IMR-90 (cell line): Measurements from ENCODE around the gene PRCP. TPM values are rescaled to one million over a fixed set of nuclear protein-coding genes. Genes with fewer than 3 reads are reported as not detected.
A peak's percentile ranks its signal among the peaks of the same experiment; 100 is the strongest.

Experiments used
- ATAC-seq: fragments of 200-7000 bp; cut with Tn5 transposase; 2 replicates; pipeline ENCODE4 v1.9.1; 2020; ENCODE audit warnings: low read depth, mild to moderate bottlenecking, moderate library complexity
- BruUV-seq: library from RNA; stranded (reverse); fragments of 400-500 nt; replicated peaks from 2 replicates; lab custom pipeline; 2021; lab: Mats Ljungman, UMichigan
- CTCF ChIA-PET: fragments of 300-600 bp; formaldehyde crosslinking; extraction: SDS; loops from one replicate; lab custom pipeline; 2021; ENCODE audit warnings: antibody characterized with exemption; lab: Yijun Ruan, JAX
- POLR2A ChIA-PET: fragments of 300-600 bp; sonication (Branson Sonifier 250); formaldehyde crosslinking; loops from one replicate; lab custom pipeline; 2022; ENCODE audit warnings: antibody characterized with exemption; ENCODE audit not compliant: unreplicated experiment; lab: Charles Lee
- DNase-seq: peaks from one replicate; pipeline ENCODE4 v3.0.0; 2013
- H2AFZ ChIP-seq: replicated peaks from 2 replicates; pipeline ENCODE3; 2013; ENCODE audit warnings: low read length, mild to moderate bottlenecking; ENCODE audit not compliant: poor library complexity
- H2AK5ac ChIP-seq: 2 replicates; pipeline ENCODE4 v1.6.1; 2013; ENCODE audit warnings: low read depth, low read length, inconsistent platforms
- H2AK9ac ChIP-seq: replicated peaks from 2 replicates; pipeline ENCODE3; 2013; ENCODE audit warnings: mild to moderate bottlenecking, low read depth, low read length, moderate library complexity; ENCODE audit not compliant: poor library complexity
- H2BK120ac ChIP-seq: 2 replicates; pipeline ENCODE4 v1.6.1; 2013; ENCODE audit warnings: low read depth, low read length, inconsistent platforms
- H2BK15ac ChIP-seq: 3 replicates; pipeline ENCODE4 v1.6.1; 2013; ENCODE audit warnings: low read depth, low read length, inconsistent platforms
- H2BK20ac ChIP-seq: 2 replicates; pipeline ENCODE4 v1.6.1; 2013; ENCODE audit warnings: low read depth, mild to moderate bottlenecking, inconsistent platforms, low read length, moderate library complexity
- H2BK5ac ChIP-seq: 2 replicates; pipeline ENCODE4 v1.6.1; 2013; ENCODE audit warnings: mild to moderate bottlenecking, low read depth, low read length, inconsistent platforms; ENCODE audit not compliant: poor library complexity, severe bottlenecking
- H3K14ac ChIP-seq: replicated peaks from 2 replicates; pipeline ENCODE4 v1.6.1; 2013; ENCODE audit warnings: low read depth, low read length, inconsistent platforms
- H3K18ac ChIP-seq: 2 replicates; pipeline ENCODE4 v1.6.1; 2013; ENCODE audit warnings: low read depth, low read length, control low read depth
- H3K23ac ChIP-seq: 2 replicates; pipeline ENCODE4 v1.6.1; 2013; ENCODE audit warnings: low read depth, low read length, inconsistent platforms
- H3K27ac ChIP-seq: 2 replicates; pipeline ENCODE4 v1.5.1; 2013; ENCODE audit warnings: mild to moderate bottlenecking, control low read depth, low read length; ENCODE audit not compliant: insufficient read depth
- H3K27me3 ChIP-seq: 2 replicates; pipeline ENCODE4 v1.6.1; 2013; ENCODE audit warnings: low read length; ENCODE audit not compliant: control insufficient read depth, insufficient read depth
- H3K36me3 ChIP-seq: 2 replicates; pipeline ENCODE4 v1.6.1; 2013; ENCODE audit warnings: low read length, mixed read lengths; ENCODE audit not compliant: control insufficient read depth, insufficient read depth
- H3K4ac ChIP-seq: 2 replicates; pipeline ENCODE4 v1.6.1; 2013; ENCODE audit warnings: low read depth, low read length, inconsistent platforms
- H3K4me1 ChIP-seq: 2 replicates; pipeline ENCODE4 v1.6.1; 2013; ENCODE audit warnings: low read length, mixed read lengths; ENCODE audit not compliant: control insufficient read depth, insufficient read depth
- H3K4me2 ChIP-seq: 2 replicates; pipeline ENCODE4 v1.6.1; 2013; ENCODE audit warnings: low read depth, mild to moderate bottlenecking, control low read depth, low read length, moderate library complexity
- H3K4me3 ChIP-seq: 2 replicates; pipeline ENCODE4 v1.5.1; 2013; ENCODE audit warnings: low read depth, mild to moderate bottlenecking, control low read depth, low read length, moderate library complexity; ENCODE audit not compliant: insufficient read depth
- H3K56ac ChIP-seq: 2 replicates; pipeline ENCODE4 v1.6.1; 2013; ENCODE audit warnings: low read length, inconsistent platforms; ENCODE audit not compliant: insufficient read depth; ENCODE audit errors: extremely low read depth
- H3K79me1 ChIP-seq, 2 experiments: 2 replicates each; pipeline ENCODE4 v1.6.1; 2013; ENCODE audit warnings: low read length in 2 of 2, inconsistent platforms in 1 of 2, low read depth in 1 of 2
- H3K9ac ChIP-seq: 2 replicates; pipeline ENCODE4 v1.6.1; 2013; ENCODE audit warnings: low read depth, low read length, control low read depth
- H3K9me1 ChIP-seq: 2 replicates; pipeline ENCODE4 v1.6.1; 2013; ENCODE audit warnings: low read length, inconsistent platforms; ENCODE audit not compliant: insufficient read depth
- H3K9me3 ChIP-seq: 2 replicates; pipeline ENCODE4 v1.6.1; 2013; ENCODE audit warnings: low read length; ENCODE audit not compliant: control insufficient read depth, insufficient read depth
- H4K20me1 ChIP-seq: 2 replicates; pipeline ENCODE4 v1.6.1; 2013; ENCODE audit warnings: low read length, inconsistent platforms; ENCODE audit not compliant: insufficient read depth
- H4K5ac ChIP-seq: 2 replicates; pipeline ENCODE4 v1.6.1; 2013; ENCODE audit warnings: mild to moderate bottlenecking, low read depth, low read length, control low read depth
- H4K8ac ChIP-seq, 2 experiments: 2 replicates each; pipeline ENCODE4 v1.6.1; 2013; ENCODE audit warnings: low read depth in 2 of 2, low read length in 2 of 2, control low read depth in 1 of 2, inconsistent platforms in 1 of 2
- H4K91ac ChIP-seq: 2 replicates; pipeline ENCODE4 v1.6.1; 2013; ENCODE audit warnings: low read depth, low read length, inconsistent platforms; ENCODE audit not compliant: insufficient read depth
- BHLHE40 ChIP-seq: fragments of 150-350 bp; IDR thresholded peaks from 2 replicates; pipeline ENCODE4 v1.6.1; 2016; ENCODE audit warnings: mild to moderate bottlenecking, low read depth, low read length
- CEBPB ChIP-seq: IDR thresholded peaks from 2 replicates; pipeline ENCODE4 v1.6.1; 2012; ENCODE audit warnings: low read depth, low read length, improper control_type of control experiment
- CHD1 ChIP-seq: IDR thresholded peaks from 2 replicates; pipeline ENCODE4 v1.6.1; 2012; ENCODE audit warnings: low read depth, low read length, improper control_type of control experiment
- MAFK ChIP-seq: IDR thresholded peaks from 2 replicates; pipeline ENCODE4 v1.6.1; 2012; ENCODE audit warnings: low read depth, low read length, improper control_type of control experiment
- MAZ ChIP-seq: IDR thresholded peaks from 2 replicates; pipeline ENCODE4 v1.6.1; 2012; ENCODE audit warnings: low read depth, mild to moderate bottlenecking, low read length, improper control_type of control experiment, moderate library complexity, borderline replicate concordance
- MXI1 ChIP-seq: IDR thresholded peaks from 2 replicates; pipeline ENCODE4 v1.6.1; 2012; ENCODE audit warnings: low read depth, mild to moderate bottlenecking, low read length, moderate library complexity, borderline replicate concordance
- NFE2L2 ChIP-seq: fragments of 150-350 bp; IDR thresholded peaks from 2 replicates; pipeline ENCODE4 v1.6.1; 2016; ENCODE audit warnings: low read depth, mild to moderate bottlenecking, low read length
- POLR2A ChIP-seq: IDR thresholded peaks from 2 replicates; pipeline ENCODE4 v1.6.1; 2012; ENCODE audit warnings: mild to moderate bottlenecking, low read depth, low read length
- RAD21 ChIP-seq: IDR thresholded peaks from 2 replicates; pipeline ENCODE4 v1.6.1; 2012; ENCODE audit warnings: low read length, improper control_type of control experiment
- RCOR1 ChIP-seq: IDR thresholded peaks from 2 replicates; pipeline ENCODE4 v1.6.1; 2012; ENCODE audit warnings: mild to moderate bottlenecking, low read length, improper control_type of control experiment; ENCODE audit not compliant: insufficient replicate concordance
- RFX5 ChIP-seq: IDR thresholded peaks from 2 replicates; pipeline ENCODE4 v1.8.0; 2012; ENCODE audit warnings: low read depth, mild to moderate bottlenecking, low read length, moderate library complexity
- SMC3 ChIP-seq: fragments of 150-350 bp; IDR thresholded peaks from 2 replicates; pipeline ENCODE4 v1.6.1; 2016; ENCODE audit warnings: low read depth, mild to moderate bottlenecking, antibody characterized with exemption, low read length, moderate library complexity
- WGBS, 2 experiments: methylation state at CpG; one replicate each; pipeline versions ENCODE4 v1.1.5 to v1.1.7; 2013; ENCODE audit warnings: missing lambda C conversion rate in 2 of 2; ENCODE audit not compliant: insufficient read length in 1 of 2; ENCODE audit errors: extremely low coverage in 2 of 2; 5-methylcytosine and 5-hydroxymethylcytosine counted together
- dilution Hi-C: fragments of 300-500 bp; cut with HindIII; formaldehyde crosslinking; loops from one replicate; pipeline ENCODE4 v1.14.3; 2018; ENCODE audit warnings: low sequenced_read_pairs; ENCODE audit not compliant: unreplicated experiment
- in situ Hi-C: fragments of 300-500 bp; cut with MboI; formaldehyde crosslinking; loops from 3 replicates; pipeline ENCODE4 v1.14.3; 2019; ENCODE audit warnings: low sequenced_read_pairs, inconsistent platforms, mixed read lengths
- intact Hi-C: fragments of 100-400 bp; cut with micrococcal nuclease; formaldehyde crosslinking; loops from 2 replicates; pipeline ENCODE4 v1.10.0; 2022
- polyA plus RNA-seq, 3 experiments: library from polyadenylated mRNA; depleted of rRNA; stranded (reverse); fragments of >200 nt; gene quantifications; 2 replicates each; pipeline ENCODE4 v1.2.3, GENCODE V29; 2012; ENCODE audit warnings: low replicate concordance in 1 of 3
- total RNA-seq: library from RNA; depleted of rRNA; stranded (reverse); fragments of >200 nt; gene quantifications from 2 replicates; pipeline ENCODE4 v1.2.3, GENCODE V29; 2012
- TF ChIP-seq, protein P1 (sequence below): conservative IDR thresholded peaks from 2 replicates; pipeline ENCODE4 v1.5.1; 2012; ENCODE audit warnings: mild to moderate bottlenecking, low read depth, low read length, improper control_type of control experiment

PRCP gene
- total and polyA plus RNA-seq, 2 of the 4 experiments (the other 2 are of a cell fraction) = 31.7 to 64.9 TPM

DNA sequence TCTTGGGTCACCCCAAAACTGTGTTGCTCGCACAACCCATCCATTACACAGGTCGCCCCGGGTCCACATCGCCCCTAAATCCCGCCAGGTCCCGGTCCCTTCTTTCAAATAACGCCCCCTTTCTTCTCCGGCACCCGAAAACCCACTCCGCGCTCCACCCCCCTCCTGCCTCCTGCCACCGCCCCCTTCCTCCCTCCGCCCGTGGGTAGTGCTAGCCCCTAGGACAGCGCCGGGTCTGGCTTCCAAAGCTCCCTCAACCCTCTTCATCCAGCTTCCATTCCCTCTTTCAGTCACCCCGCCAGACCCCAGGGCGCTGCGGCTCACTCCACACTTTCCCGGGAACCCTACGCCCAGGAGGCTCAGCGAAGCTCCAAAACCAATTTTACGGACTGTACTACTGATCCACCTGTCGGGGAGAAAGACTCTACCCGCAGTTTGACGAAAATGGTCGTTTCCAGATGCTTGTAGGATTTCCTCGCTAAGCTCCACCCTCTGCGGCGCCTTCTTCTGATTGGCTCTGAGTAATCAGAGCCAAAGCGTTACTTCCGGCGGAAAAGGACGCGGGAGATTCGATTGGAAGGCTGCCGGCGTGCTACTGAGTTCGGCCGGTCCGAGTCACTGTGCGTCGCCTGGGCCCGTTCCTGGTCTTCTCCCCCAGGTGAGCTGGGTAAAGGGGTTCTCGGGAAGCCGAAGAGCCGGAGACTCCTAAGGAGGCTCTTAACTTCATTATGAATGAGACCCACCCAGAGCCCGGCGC is 1.1 kb upstream of the PRCP start, which contains the start of gene DDIAS (continued):
- peak; percentile 100 for TF ChIP-seq MXI1
- TF ChIP-seq BHLHE40 = peak; percentile 99

DNA sequence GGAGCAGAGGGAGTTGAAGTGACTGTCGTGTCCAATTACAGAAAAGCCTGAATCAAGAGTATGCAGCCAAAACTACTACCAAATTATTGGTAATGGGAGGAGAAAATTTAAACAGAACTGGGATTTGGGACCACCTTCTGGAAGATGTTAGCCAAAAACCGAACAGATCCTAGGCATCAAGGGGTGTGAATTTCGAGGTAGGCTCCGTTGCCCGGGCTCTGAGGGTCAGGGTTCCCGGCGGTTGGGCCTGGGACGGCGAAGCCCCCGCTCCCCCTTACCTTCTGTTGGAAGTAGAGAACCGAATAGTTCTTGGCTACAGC is 313 bp downstream of the PRCP start:
- Histone ChIP-seq H3K4me2 (peak overlapping the region; percentile 89), H2BK20ac (no peak overlapping the region), H3K14ac (peak overlapping the region; percentile 86), H3K4ac (peak overlapping the region; percentile 76), H2AK5ac (no peak overlapping the region), H3K56ac (peak overlapping the region; percentile 38; the same call in 1 of the 2 replicates), H3K4me1 (0 out of 2 replicates have a peak, but pooled peaks cover 1% of the 10 kb centered on the region), H4K8ac (peak overlapping the region; percentile 64 to 74; a peak in 3 of 4 replicates), H2BK15ac (no peak overlapping the region), H3K27me3 (no peaks in the 10 kb centered on the region), H3K9me1 (0 out of 2 replicates have a peak, but pooled peaks cover 5% of the 10 kb centered on the region), H2BK120ac (peak overlapping the region; percentile 52; the same call in 1 of the 2 replicates), H3K79me1 (peaks cover 21 to 30% of the 10 kb centered on the region in 2 experiments), H2AFZ (peak overlapping the region; percentile 99), H3K23ac (peak overlapping the region; percentile 77; the same call in 1 of the 2 replicates), H4K20me1 (no peaks in the 10 kb centered on the region), H4K5ac (peak overlapping the region; percentile 16), H4K91ac (peak overlapping the region; percentile 27; the same call in 1 of the 2 replicates), H2BK5ac (peak overlapping the region; percentile 47), H3K36me3 (no peaks in the 10 kb centered on the region), H3K18ac (peak overlapping the region; percentile 33; the same call in 1 of the 2 replicates), H3K9me3 (no peaks in the 10 kb centered on the region), H3K27ac (peak overlapping the region; percentile 75), H3K9ac (peak overlapping the region; percentile 88), H3K4me3 (peak overlapping the region; percentile 64), H2AK9ac (peak overlapping the region; percentile 84)
- no peak; the same call in 1 of the 2 replicates for ATAC-seq
- in situ Hi-C loops = loop anchor here (10.0 to 25.0 kb wide), 3 partner anchors 175 to 912 kb away; partner anchors contain the start of gene RAB30
- ChIA-PET POLR2A (no interaction called here), CTCF (interaction anchor here (0.6 to 1.6 kb wide), 5 partner anchors 13 to 350 kb away, joined by 3 to 8 read pairs (median 4); no protein-coding TSS in a partner anchor)
- dilution Hi-C loops = no loop called here
- intact Hi-C loops = loop anchor here (1.0 to 5.0 kb wide), 6 partner anchors 33 to 387 kb away; partner anchors contain the start of genes CCDC90B and PCF11
- no peak for DNase-seq
- BruUV-seq = no TSS peak
- WGBS, 2 experiments = no CpG with 5 or more reads among the region's 11 CpGs
- TF ChIP-seq CEBPB (no peak), POLR2A (no peak), RAD21 (no peak), NFE2L2 (no peak), MXI1 (no peak), BHLHE40 (no peak), RCOR1 (no peak), RFX5 (no peak), MAZ (no peak), CHD1 (no peak), SMC3 (no peak), MAFK (no peak)
- TF ChIP-seq, protein P1, sequence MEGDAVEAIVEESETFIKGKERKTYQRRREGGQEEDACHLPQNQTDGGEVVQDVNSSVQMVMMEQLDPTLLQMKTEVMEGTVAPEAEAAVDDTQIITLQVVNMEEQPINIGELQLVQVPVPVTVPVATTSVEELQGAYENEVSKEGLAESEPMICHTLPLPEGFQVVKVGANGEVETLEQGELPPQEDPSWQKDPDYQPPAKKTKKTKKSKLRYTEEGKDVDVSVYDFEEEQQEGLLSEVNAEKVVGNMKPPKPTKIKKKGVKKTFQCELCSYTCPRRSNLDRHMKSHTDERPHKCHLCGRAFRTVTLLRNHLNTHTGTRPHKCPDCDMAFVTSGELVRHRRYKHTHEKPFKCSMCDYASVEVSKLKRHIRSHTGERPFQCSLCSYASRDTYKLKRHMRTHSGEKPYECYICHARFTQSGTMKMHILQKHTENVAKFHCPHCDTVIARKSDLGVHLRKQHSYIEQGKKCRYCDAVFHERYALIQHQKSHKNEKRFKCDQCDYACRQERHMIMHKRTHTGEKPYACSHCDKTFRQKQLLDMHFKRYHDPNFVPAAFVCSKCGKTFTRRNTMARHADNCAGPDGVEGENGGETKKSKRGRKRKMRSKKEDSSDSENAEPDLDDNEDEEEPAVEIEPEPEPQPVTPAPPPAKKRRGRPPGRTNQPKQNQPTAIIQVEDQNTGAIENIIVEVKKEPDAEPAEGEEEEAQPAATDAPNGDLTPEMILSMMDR = no peak
